Lower leg skin (tissue), 3 donors: ENCODE results near the gene MYO7A.

Experiments used
- POLR2A ChIP-seq, 2 donors: fragments of 450-650 bp; IDR thresholded peaks; one replicate each; pipeline ENCODE4 v1.6.1; 2016 to 2017; ENCODE audit warnings: antibody characterized with exemption in 2 of 2, mild to moderate bottlenecking in 1 of 2, moderate library complexity in 1 of 2
- TF ChIP-seq, protein P1 (sequence below), 3 donors: fragments of 450-650 bp; IDR thresholded peaks; one replicate each; pipeline ENCODE4 v1.5.1; 2016; ENCODE audit warnings: antibody characterized with exemption in 3 of 3, mild to moderate bottlenecking in 3 of 3, moderate library complexity in 2 of 3

DNA sequence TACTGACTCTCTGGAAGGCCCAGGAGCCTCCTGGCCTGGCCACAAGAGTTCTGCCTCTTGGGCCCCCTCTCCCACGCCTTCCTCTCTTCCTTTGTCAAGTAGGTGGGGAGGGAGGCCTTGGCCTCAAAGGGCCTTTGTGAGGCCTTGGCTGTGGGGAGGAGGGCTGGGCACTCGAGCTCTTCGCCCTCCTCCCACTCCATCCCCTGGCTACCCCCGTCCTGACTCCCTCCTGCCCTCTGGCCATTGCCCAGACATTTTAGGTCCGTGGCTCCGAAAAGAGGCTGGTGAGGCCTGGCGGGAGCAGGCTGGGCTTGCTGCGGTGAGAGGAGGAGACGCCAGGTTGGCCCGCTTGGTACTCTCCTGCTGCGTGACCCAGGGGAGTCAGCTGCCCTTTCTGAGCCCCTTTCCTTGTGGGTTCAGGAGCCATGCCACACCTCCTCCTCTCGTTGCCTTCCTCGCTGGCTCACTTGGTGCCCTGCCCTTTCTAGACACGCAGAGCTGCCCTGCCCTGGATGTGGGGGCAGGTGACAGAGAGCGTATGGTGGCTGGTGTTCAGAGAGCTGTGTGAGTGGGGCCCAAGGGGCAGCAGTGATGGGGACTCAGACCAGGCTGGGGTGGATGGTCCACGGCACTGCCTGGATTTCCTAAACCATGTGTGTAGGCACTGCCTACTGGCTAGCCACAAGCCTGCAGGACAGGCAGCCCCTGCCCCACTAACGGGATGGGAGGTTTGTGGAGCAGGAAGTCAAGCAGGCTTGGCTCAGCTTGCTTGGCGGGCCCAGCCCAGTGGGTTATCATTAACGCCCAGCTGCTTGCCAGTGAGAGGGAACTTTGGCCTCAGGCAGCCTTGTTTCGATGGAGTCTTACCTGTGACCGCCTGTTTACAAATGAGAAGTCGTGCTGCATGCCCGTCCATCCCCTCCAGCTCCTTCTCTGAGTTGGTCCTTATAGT is 41.2 kb upstream of the MYO7A start:
- TF ChIP-seq POLR2A (IDR thresholded peaks at IDR 0.05): no peak
- TF ChIP-seq, protein P1, sequence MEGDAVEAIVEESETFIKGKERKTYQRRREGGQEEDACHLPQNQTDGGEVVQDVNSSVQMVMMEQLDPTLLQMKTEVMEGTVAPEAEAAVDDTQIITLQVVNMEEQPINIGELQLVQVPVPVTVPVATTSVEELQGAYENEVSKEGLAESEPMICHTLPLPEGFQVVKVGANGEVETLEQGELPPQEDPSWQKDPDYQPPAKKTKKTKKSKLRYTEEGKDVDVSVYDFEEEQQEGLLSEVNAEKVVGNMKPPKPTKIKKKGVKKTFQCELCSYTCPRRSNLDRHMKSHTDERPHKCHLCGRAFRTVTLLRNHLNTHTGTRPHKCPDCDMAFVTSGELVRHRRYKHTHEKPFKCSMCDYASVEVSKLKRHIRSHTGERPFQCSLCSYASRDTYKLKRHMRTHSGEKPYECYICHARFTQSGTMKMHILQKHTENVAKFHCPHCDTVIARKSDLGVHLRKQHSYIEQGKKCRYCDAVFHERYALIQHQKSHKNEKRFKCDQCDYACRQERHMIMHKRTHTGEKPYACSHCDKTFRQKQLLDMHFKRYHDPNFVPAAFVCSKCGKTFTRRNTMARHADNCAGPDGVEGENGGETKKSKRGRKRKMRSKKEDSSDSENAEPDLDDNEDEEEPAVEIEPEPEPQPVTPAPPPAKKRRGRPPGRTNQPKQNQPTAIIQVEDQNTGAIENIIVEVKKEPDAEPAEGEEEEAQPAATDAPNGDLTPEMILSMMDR (IDR thresholded peaks at IDR 0.05): no peak
